Measurements from ENCODE around the gene CDC42SE2.
A peak's percentile ranks its signal among the peaks of the same experiment; 100 is the strongest.
"Not testable (repeated sequence)": the region's sequence is repeated elsewhere in the genome, so short reads cannot be mapped to it uniquely, and the experiment has no call there.

The CDC42SE2 gene

GRCh38 chr5:131252824-131253171 lies 11.1 kb upstream of the CDC42SE2 start:
- peak; percentile 89 for DNase-seq

- not testable (repeated sequence) for DNase-seq
Observed at GRCh38 chr5:131254025-131254424, 9.8 kb upstream of the CDC42SE2 start.

GRCh38 chr5:131254741-131255140 lies 9.1 kb upstream of the CDC42SE2 start:
- DNase-seq, result no peak

- DNase-seq, result no peak
Observed at GRCh38 chr5:131256507-131256823, 7.4 kb upstream of the CDC42SE2 start.

- DNase-seq, result no peak
Observed at GRCh38 chr5:131258733-131259132, 5.1 kb upstream of the CDC42SE2 start.

GRCh38 chr5:131259326-131259725 lies 4.5 kb upstream of the CDC42SE2 start:
- no peak for DNase-seq

GRCh38 chr5:131260895-131261294 lies 3.0 kb upstream of the CDC42SE2 start:
- DNase-seq, result no peak

GRCh38 chr5:131261483-131261882 lies 2.4 kb upstream of the CDC42SE2 start:
- no peak for DNase-seq

GRCh38 chr5:131262953-131263541 lies 806 bp upstream of the CDC42SE2 start:
- peak; percentile 39 for DNase-seq

GRCh38 chr5:131264451-131265099 lies 722 bp downstream of the CDC42SE2 start:
- DNase-seq, result peak; percentile 43

GRCh38 chr5:131265311-131265803 lies 1.5 kb downstream of the CDC42SE2 start:
- peak; percentile 58 for DNase-seq

GRCh38 chr5:131266370-131267060 lies 2.7 kb downstream of the CDC42SE2 start:
- DNase-seq, result peak; percentile 39

GRCh38 chr5:131268758-131269370 lies 5.0 kb downstream of the CDC42SE2 start:
- no peak for DNase-seq

GRCh38 chr5:131270809-131271208 lies 7.0 kb downstream of the CDC42SE2 start:
- DNase-seq, result no peak

GRCh38 chr5:131271888-131272287 lies 8.0 kb downstream of the CDC42SE2 start:
- DNase-seq, result not testable (repeated sequence)

- DNase-seq, result no peak
Observed at GRCh38 chr5:131272307-131272706, 8.5 kb downstream of the CDC42SE2 start.

- DNase-seq, result peak; percentile 79
Observed at GRCh38 chr5:131272724-131273123, 8.9 kb downstream of the CDC42SE2 start.

- DNase-seq, result no peak
Observed at GRCh38 chr5:131274326-131275063, 10.6 kb downstream of the CDC42SE2 start.

GRCh38 chr5:131276072-131276471 lies 12.2 kb downstream of the CDC42SE2 start:
- DNase-seq, result no peak

GRCh38 chr5:131277447-131277846 lies 13.6 kb downstream of the CDC42SE2 start:
- DNase-seq, result no peak

GRCh38 chr5:131277875-131278740 lies 14.3 kb downstream of the CDC42SE2 start:
- DNase-seq, result no peak

- DNase-seq, result not testable (repeated sequence)
Observed at GRCh38 chr5:131278741-131279124, 14.9 kb downstream of the CDC42SE2 start.
